Nephron progenitor cell (in vitro differentiated cells): Measurements from ENCODE around the gene IPO4.
A peak's percentile ranks its signal among the peaks of the same experiment; 100 is the strongest.

Source experiments
- DNase-seq: peaks from one replicate; pipeline ENCODE4 v3.0.0; 2021
- H3K27ac Mint-ChIP-seq: 2 replicates; pipeline ENCODE4 v1.8.0; 2021; ENCODE audit warnings: mild to moderate bottlenecking, moderate library complexity, mixed read lengths
- H3K27me3 Mint-ChIP-seq: 2 replicates; pipeline ENCODE4 v1.8.0; 2021; ENCODE audit warnings: mild to moderate bottlenecking, low read depth, mixed read lengths; ENCODE audit not compliant: poor library complexity
- H3K36me3 Mint-ChIP-seq: 2 replicates; pipeline ENCODE4 v1.8.0; 2021; ENCODE audit warnings: low read depth, mixed read lengths
- H3K4me1 Mint-ChIP-seq: 2 replicates; pipeline ENCODE4 v1.8.0; 2021; ENCODE audit warnings: mixed read lengths
- H3K4me3 Mint-ChIP-seq: 2 replicates; pipeline ENCODE4 v1.8.0; 2021; ENCODE audit warnings: mild to moderate bottlenecking, moderate library complexity, mixed read lengths
- H3K9me3 Mint-ChIP-seq: 2 replicates; pipeline ENCODE4 v1.8.0; 2021; ENCODE audit warnings: mild to moderate bottlenecking, moderate library complexity, mixed read lengths
- TF ChIP-seq, protein P1 (sequence below): fragments of 200-600 bp; sonication (generic); IDR thresholded peaks from 2 replicates; pipeline ENCODE4 v1.5.0; 2021; ENCODE audit warnings: antibody characterized with exemption

Gene IPO4

GRCh38 chr14:24182110-24182882 is 6.3 kb downstream of the IPO4 start:
- DNase-seq = no peak
- H3K4me1 Mint-ChIP-seq = peaks cover 13% of the 10 kb centered on the region
- H3K9me3 Mint-ChIP-seq = no peaks in the 10 kb centered on the region
- peak overlapping the region; percentile 97 for H3K27ac Mint-ChIP-seq
- TF ChIP-seq, protein P1, sequence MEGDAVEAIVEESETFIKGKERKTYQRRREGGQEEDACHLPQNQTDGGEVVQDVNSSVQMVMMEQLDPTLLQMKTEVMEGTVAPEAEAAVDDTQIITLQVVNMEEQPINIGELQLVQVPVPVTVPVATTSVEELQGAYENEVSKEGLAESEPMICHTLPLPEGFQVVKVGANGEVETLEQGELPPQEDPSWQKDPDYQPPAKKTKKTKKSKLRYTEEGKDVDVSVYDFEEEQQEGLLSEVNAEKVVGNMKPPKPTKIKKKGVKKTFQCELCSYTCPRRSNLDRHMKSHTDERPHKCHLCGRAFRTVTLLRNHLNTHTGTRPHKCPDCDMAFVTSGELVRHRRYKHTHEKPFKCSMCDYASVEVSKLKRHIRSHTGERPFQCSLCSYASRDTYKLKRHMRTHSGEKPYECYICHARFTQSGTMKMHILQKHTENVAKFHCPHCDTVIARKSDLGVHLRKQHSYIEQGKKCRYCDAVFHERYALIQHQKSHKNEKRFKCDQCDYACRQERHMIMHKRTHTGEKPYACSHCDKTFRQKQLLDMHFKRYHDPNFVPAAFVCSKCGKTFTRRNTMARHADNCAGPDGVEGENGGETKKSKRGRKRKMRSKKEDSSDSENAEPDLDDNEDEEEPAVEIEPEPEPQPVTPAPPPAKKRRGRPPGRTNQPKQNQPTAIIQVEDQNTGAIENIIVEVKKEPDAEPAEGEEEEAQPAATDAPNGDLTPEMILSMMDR = no peak
- H3K36me3 Mint-ChIP-seq = peaks cover 22% of the 10 kb centered on the region
- H3K4me3 Mint-ChIP-seq = no peak overlapping the region
- H3K27me3 Mint-ChIP-seq = peaks cover 2% of the 10 kb centered on the region

- DNase-seq = no peak
- Mint-ChIP-seq H3K4me3 (no peak overlapping the region), H3K4me1 (peaks cover 8% of the 10 kb centered on the region), H3K27ac (peak overlapping the region; percentile 97), H3K36me3 (peaks cover 27% of the 10 kb centered on the region), H3K27me3 (peaks cover 2% of the 10 kb centered on the region), H3K9me3 (no peaks in the 10 kb centered on the region)
- TF ChIP-seq, protein P1 = no peak
These were observed 7.1 kb downstream of the IPO4 start for GRCh38 chr14:24181371-24182077.

- TF ChIP-seq, protein P1 = no peak
- Mint-ChIP-seq H3K9me3 (no peaks in the 10 kb centered on the region), H3K36me3 (peaks cover 22% of the 10 kb centered on the region), H3K27ac (peak overlapping the region; percentile 93), H3K27me3 (no peaks in the 10 kb centered on the region), H3K4me1 (peaks cover 9% of the 10 kb centered on the region), H3K4me3 (no peak overlapping the region)
- DNase-seq = no peak
These were observed 8.4 kb downstream of the IPO4 start for GRCh38 chr14:24179961-24180796.

GRCh38 chr14:24179294-24179960 is 9.2 kb downstream of the IPO4 start:
- Mint-ChIP-seq H3K4me1 (peaks cover 16% of the 10 kb centered on the region), H3K27me3 (no peaks in the 10 kb centered on the region), H3K4me3 (no peak overlapping the region), H3K9me3 (no peaks in the 10 kb centered on the region), H3K36me3 (peaks cover 29% of the 10 kb centered on the region), H3K27ac (peak overlapping the region; percentile 93)
- DNase-seq = no peak
- TF ChIP-seq, protein P1 = no peak

DNA sequence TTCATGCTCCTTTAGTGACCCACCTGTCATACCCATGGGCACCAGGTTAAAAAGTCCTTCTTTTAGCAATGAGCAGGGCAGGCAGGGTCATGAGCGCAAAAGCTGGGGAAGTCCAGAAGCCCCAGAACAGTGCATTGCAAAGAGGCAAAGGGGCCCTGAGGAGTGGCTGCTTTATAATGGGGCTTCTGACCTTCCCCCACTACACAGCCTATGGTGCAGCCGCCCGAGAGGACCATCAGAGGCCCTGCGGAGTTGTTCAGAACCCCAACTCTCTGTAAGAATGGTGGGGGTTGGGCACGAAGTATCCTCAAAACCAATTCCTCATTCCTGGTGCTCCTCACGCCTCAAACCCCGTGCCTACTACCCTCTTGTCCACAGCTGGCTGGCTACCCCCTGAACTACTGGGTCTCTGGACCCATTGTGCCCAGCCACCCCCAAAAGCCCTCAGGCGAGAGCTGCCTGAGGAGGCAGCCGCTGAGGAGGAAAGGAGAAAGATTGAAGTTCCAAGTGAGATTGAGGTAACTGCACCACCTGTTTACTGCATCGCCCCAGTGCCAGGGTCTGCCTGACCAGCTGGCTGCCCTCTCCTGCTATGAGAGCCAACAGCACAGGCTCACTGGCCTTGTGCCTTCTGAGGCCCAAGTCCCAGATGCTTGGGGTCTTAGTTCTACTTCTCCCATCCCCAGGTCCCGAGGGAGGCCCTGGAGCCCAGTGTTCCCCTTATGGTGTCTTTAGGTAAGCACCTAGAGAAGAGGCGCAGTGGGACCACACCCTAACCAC is 10.0 kb downstream of the IPO4 start:
- H3K36me3 Mint-ChIP-seq = peaks cover 34% of the 10 kb centered on the region
- H3K4me1 Mint-ChIP-seq = peaks cover 21% of the 10 kb centered on the region
- no peak for DNase-seq
- H3K27me3 Mint-ChIP-seq = no peaks in the 10 kb centered on the region
- H3K9me3 Mint-ChIP-seq = no peaks in the 10 kb centered on the region
- peak overlapping the region; percentile 75 for H3K27ac Mint-ChIP-seq
- TF ChIP-seq, protein P1 = no peak
- H3K4me3 Mint-ChIP-seq = no peak overlapping the region
